KOPT-K1 (cell line): ENCODE results near the gene STPG4.

Experiments used
- H3K27ac ChIP-seq: fragments of 200-600 bp; sonication (generic); 2 replicates; pipeline ENCODE4 v1.5.1; 2016; ENCODE audit warnings: antibody characterized with exemption, mild to moderate bottlenecking, low read depth, low read length; ENCODE audit not compliant: poor library complexity, severe bottlenecking
- H3K36me3 ChIP-seq: fragments of 200-600 bp; sonication (generic); 2 replicates; pipeline ENCODE4 v1.5.1; 2017; ENCODE audit warnings: antibody characterized with exemption, mild to moderate bottlenecking, low read length, moderate library complexity; ENCODE audit not compliant: insufficient read depth
- H3K9me3 ChIP-seq: fragments of 200-600 bp; sonication (generic); 2 replicates; pipeline ENCODE4 v1.5.1; 2017; ENCODE audit warnings: antibody characterized with exemption, low read length, mild to moderate bottlenecking; ENCODE audit not compliant: insufficient read depth, poor library complexity, severe bottlenecking

The STPG4 gene

DNA sequence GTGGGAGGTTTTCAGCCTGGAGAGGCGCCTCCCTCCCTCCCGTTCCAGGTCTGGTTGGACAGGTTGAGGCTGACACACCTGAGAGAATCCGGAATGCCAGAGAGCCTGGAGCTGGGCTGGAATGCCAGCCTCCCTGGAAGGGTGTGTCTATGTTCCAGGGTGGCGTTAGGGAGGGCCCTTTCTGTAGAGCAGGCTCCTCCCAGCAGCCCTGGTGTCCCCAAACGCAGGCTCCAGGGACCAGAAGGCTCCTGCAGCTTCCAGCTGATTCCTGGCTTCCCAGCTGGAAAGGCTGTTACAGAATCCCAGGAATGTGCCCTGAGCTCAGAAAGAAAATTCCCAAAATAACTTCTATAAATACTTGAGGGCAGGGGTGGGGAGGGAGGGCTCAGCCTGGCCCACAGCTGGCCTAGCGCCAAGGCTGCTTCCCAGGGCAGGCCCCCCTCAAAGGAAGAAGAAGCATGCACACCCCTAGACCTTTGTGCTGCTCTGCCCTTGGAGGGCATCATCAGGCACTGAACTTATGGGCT is 85.4 kb downstream of the STPG4 start:
- H3K36me3 ChIP-seq = peaks cover 99% of the 10 kb centered on the region
- no peaks in the 10 kb centered on the region for H3K9me3 ChIP-seq
- H3K27ac ChIP-seq = no peak overlapping the region

DNA sequence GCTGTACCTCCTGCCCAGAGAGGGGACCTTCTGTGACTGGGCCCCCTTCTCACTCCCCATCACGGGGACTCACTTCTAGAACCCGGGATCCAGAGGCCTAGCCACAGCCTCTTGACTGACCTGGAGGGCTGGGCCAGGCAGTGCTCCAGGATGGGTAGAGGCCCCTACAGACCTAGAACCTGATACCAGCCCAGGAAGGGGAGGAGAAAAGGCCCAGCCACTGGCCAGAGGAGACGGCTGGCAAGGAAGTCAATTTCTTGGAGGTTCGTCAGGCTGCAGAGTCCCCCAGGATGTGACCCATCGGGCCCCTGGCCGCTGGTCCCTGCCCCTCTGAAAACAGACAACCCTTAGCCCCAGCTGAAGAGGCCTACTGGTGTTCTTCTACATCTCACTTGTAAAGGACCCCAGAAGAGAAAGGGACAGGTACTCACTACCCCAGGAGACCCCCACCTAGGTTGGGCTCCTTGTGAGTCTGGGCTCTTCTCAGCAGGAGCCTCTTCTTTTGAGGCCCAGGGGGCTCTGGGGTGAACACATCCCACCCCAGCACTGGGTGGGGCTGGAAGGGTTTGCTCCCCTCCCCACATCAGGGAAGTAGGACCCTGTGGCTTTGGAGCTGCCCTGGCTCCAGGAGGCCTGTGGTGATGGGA is 86.0 kb downstream of the STPG4 start:
- H3K9me3 ChIP-seq = no peaks in the 10 kb centered on the region
- H3K27ac ChIP-seq = no peak overlapping the region
- peaks cover 99% of the 10 kb centered on the region for H3K36me3 ChIP-seq

- Histone ChIP-seq H3K9me3 (no peaks in the 10 kb centered on the region), H3K27ac (no peak overlapping the region), H3K36me3 (peaks cover 99% of the 10 kb centered on the region)
Measured at GRCh38 chr2:47067788-47068407, 87.2 kb downstream of the STPG4 start.

DNA sequence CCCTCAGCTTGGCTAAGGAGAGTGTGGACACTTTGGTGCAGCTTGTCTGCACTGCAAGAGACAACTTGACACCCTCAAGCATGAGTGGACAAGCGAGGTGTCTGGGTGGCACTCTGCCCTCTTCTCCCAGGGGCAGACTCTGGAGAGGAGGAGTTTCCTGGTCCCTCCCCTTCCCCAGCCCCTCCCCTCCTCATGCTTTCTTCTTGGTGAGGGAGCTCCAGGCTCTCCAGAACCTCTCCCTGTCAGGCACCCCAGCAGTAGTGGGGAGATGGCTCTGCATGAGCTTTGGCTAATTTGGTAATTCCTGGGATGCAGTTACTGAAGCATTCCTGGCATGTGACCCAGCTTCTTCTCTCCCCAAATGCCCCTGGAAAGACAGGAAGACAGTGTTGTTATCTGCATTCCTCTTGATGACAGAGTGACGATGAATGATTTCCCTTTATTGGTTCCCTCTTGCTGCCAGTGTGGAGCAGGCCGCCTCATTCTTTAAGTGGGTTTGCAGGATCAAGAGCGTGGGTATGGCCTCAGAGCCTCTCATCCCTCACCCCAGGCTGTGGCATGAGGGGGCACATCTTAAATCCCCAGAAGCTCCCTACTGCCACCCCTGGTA is 89.2 kb downstream of the STPG4 start:
- H3K36me3 ChIP-seq = peaks cover 99% of the 10 kb centered on the region
- H3K27ac ChIP-seq = no peak overlapping the region
- no peaks in the 10 kb centered on the region for H3K9me3 ChIP-seq

GRCh38 chr2:47065343-47065742 is 89.8 kb downstream of the STPG4 start:
- Histone ChIP-seq H3K27ac (no peak overlapping the region), H3K36me3 (peaks cover 99% of the 10 kb centered on the region), H3K9me3 (no peaks in the 10 kb centered on the region)

DNA sequence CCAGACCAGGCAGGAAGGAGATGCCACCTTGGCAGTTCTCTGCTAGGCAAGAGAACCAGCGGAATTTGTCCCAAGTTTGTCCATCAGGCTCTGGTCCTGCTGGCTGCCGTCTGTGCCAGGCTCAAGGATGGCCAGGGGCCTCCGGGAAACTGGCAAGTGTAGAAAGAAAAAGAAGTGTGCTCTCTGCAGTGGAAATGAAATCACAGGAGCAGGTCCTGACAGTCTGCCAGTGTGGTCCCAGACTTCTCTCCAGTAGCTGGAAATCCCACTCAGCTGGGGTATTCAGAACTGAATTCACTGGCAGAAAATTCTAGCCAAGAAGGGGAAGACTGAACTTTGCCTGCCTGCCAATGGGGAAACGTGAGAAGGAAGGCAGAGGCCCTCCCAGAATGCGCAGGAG is 91.0 kb downstream of the STPG4 start:
- peaks cover 97% of the 10 kb centered on the region for H3K36me3 ChIP-seq
- H3K27ac ChIP-seq = no peak overlapping the region
- H3K9me3 ChIP-seq = no peaks in the 10 kb centered on the region

- Histone ChIP-seq H3K36me3 (peaks cover 97% of the 10 kb centered on the region), H3K9me3 (no peaks in the 10 kb centered on the region), H3K27ac (no peak overlapping the region)
Measured at GRCh38 chr2:47063538-47063930, 91.6 kb downstream of the STPG4 start.

DNA sequence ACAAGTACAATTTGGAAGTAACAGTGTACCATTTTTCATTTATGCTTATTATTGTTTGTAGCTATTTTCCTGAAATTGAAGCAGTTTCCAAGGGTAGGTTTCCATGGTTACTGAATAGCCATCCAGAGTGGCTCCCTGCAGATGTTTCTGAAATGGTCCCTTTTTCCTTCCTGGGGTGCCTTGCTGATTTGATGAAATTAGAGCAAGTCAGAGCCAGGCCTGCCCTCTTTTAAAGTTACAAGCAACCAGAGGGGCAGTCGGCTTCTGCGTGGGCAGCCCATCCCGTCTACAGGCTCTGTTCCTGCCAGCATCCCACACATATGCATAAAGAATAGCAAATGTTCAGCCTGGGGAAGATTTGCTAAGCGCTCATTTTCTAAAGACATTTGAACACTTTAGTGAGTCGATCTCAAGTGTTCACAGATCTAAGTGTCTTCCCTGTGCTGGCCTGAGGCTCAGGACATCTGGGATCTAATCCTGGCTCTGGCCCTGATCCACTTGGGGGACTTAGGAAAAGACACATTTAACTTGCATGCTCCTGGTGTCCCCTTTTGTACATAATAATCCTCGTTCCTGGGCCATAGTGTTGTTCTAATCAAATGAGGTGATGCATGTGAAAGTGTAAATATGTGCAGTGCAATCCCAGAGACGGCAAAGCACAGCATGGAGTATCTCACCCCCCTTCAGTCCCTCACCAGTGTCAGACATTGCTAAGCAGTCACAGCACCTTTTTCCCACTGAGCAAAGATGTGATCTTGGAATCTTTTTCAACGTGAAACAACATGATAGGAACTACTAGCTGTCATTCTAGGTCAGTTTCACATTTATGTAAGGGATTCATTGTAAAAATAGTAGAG is 92.2 kb downstream of the STPG4 start:
- Histone ChIP-seq H3K9me3 (no peaks in the 10 kb centered on the region), H3K27ac (no peak overlapping the region), H3K36me3 (peaks cover 97% of the 10 kb centered on the region)

DNA sequence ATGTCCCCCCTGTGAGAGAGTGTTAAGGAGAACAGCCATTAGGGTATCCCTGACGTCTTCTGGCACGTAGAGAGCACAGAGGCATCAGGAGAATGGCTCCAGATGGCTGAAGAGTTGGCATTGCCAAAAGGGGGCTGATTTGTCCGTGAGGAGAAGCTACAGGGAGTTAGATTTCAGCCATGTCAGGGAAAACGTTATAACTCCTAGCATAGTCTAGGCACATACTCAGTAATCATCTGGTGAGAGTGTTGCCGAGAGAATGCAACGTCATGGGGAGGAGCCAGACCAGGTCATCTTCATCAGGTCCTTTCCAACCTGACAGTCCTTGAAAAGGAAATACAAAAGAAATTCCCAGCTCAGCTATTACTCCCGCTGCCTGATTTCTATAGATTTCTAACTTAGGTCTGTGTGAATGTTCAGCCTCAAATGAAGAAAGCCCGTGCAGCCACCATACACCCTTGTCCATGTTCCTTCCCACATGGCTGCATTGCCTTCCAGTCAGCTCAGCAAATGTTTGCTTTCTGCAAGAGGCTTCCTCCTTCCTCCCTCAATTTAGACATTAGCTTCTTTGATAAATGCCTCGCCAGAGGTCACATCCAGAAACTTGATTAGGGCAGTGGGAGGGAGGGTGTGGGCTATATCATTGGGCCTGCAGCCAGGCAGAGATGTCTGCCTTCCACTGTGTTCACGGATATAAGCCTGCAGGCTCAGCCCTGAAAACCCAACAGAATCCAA is 93.0 kb downstream of the STPG4 start:
- H3K9me3 ChIP-seq = no peaks in the 10 kb centered on the region
- peaks cover 96% of the 10 kb centered on the region for H3K36me3 ChIP-seq
- no peak overlapping the region for H3K27ac ChIP-seq

GRCh38 chr2:47060652-47061170 is 94.4 kb downstream of the STPG4 start:
- peaks cover 96% of the 10 kb centered on the region for H3K36me3 ChIP-seq
- no peaks in the 10 kb centered on the region for H3K9me3 ChIP-seq
- no peak overlapping the region for H3K27ac ChIP-seq

- Histone ChIP-seq H3K36me3 (peaks cover 96% of the 10 kb centered on the region), H3K27ac (no peak overlapping the region), H3K9me3 (no peaks in the 10 kb centered on the region)
Measured at GRCh38 chr2:47058003-47058931, 96.8 kb downstream of the STPG4 start.

GRCh38 chr2:47057687-47058002 is 97.5 kb downstream of the STPG4 start:
- no peak overlapping the region for H3K27ac ChIP-seq
- no peaks in the 10 kb centered on the region for H3K9me3 ChIP-seq
- H3K36me3 ChIP-seq = peaks cover 96% of the 10 kb centered on the region

GRCh38 chr2:47056868-47057686 is 98.0 kb downstream of the STPG4 start:
- Histone ChIP-seq H3K27ac (peak overlapping the region; percentile 15), H3K36me3 (peaks cover 96% of the 10 kb centered on the region), H3K9me3 (no peaks in the 10 kb centered on the region)
